Naive thymus-derived CD8-positive, alpha-beta T cell (primary cell): ENCODE measurements around the gene ZNF189. TPM values are rescaled to one million over a fixed set of nuclear protein-coding genes. Genes with fewer than 3 reads are reported as not detected.

Experiments used
- ATAC-seq, 2 donors: fragments of 150-1000 bp; cut with Tn5 transposase in 1 of 2; sonication (Bioruptor Pico), chemical (Tn5 transposase) in 1 of 2; 1 replicate in 1 of 2; 2 replicates in 1 of 2; pipeline ENCODE4 v1.10.0; 2021; ENCODE audit warnings: mild to moderate bottlenecking in 2 of 2, moderate library complexity in 2 of 2
- POLR2A ChIA-PET: fragments of 350-600 bp; sonication (Branson Sonifier 250); formaldehyde crosslinking; loops from one replicate; lab custom pipeline; 2021; ENCODE audit warnings: antibody characterized with exemption; lab: Charles Lee
- DNase-seq, 10 donors: peaks; one replicate each; pipeline versions ENCODE4 v3.0.0 to v3.0.0-alpha.2; 2020 to 2022
- H3K27ac Mint-ChIP-seq, 10 donors: one replicate each; pipeline ENCODE4 v1.8.0; 2020 to 2022; ENCODE audit warnings: mild to moderate bottlenecking in 10 of 10, mixed read lengths in 10 of 10, moderate library complexity in 4 of 10, inconsistent platforms in 1 of 10
- H3K27me3 Mint-ChIP-seq, 5 donors: one replicate each; pipeline ENCODE4 v1.8.0; 2021 to 2022; ENCODE audit warnings: mixed read lengths in 5 of 5
- H3K36me3 Mint-ChIP-seq, 3 donors: one replicate each; pipeline ENCODE4 v1.8.0; 2020 to 2022; ENCODE audit warnings: mixed read lengths in 3 of 3, mild to moderate bottlenecking in 2 of 3, inconsistent platforms in 1 of 3
- H3K4me1 Mint-ChIP-seq, 4 donors: one replicate each; pipeline ENCODE4 v1.8.0; 2021 to 2022; ENCODE audit warnings: mixed read lengths in 4 of 4
- H3K4me3 Mint-ChIP-seq, 10 donors: one replicate each; pipeline ENCODE4 v1.8.0; 2020 to 2022; ENCODE audit warnings: mild to moderate bottlenecking in 10 of 10, mixed read lengths in 10 of 10, moderate library complexity in 6 of 10, inconsistent platforms in 1 of 10
- H3K9me3 Mint-ChIP-seq, 9 donors: one replicate each; pipeline ENCODE4 v1.8.0; 2020 to 2022; ENCODE audit warnings: mixed read lengths in 9 of 9, mild to moderate bottlenecking in 3 of 9, inconsistent platforms in 1 of 9, moderate library complexity in 1 of 9
- polyA plus RNA-seq, 3 donors: library from polyadenylated mRNA; unstranded; fragments of 300-500 nt; fragmentation: Illumina TruSeq; gene quantifications; one replicate each; pipeline ENCODE4 v1.2.3, GENCODE V29; 2021
- total RNA-seq, 8 experiments: library from RNA in 2 of 8; stranded (reverse) in 2 of 8; gene quantifications; one replicate each; pipeline ENCODE4 v1.2.3 and lab custom pipeline; 2021 to 2026

The ZNF189 gene
- total and polyA plus RNA-seq, 5 experiments from 2014 or later: 1.4 to 26.3 (median 2.6) TPM

- H3K27me3 Mint-ChIP-seq: peaks cover 14 to 26% (median 15%) of the 10 kb centered on the region in 5 donors
- POLR2A ChIA-PET: no interaction called here
- peaks cover 0 to 17% (median 0%) of the 10 kb centered on the region in 9 donors for H3K9me3 Mint-ChIP-seq
- no peak for DNase-seq
- ATAC-seq: no peak
- peaks cover 0 to 11% (median 3%) of the 10 kb centered on the region in 3 donors for H3K36me3 Mint-ChIP-seq
- no peak overlapping the region for H3K4me3 Mint-ChIP-seq
- H3K27ac Mint-ChIP-seq: no peak overlapping the region
- H3K4me1 Mint-ChIP-seq: no peaks in the 10 kb centered on the region
Observed at GRCh38 chr9:101429736-101430135, 31.1 kb downstream of the ZNF189 start.

GRCh38 chr9:101432171-101432570 is 33.5 kb downstream of the ZNF189 start:
- POLR2A ChIA-PET: no interaction called here
- Mint-ChIP-seq H3K9me3 (peaks cover 0 to 2% (median 0%) of the 10 kb centered on the region in 9 donors), H3K27ac (no peak overlapping the region), H3K4me1 (no peaks in the 10 kb centered on the region), H3K27me3 (peaks cover 18 to 46% (median 19%) of the 10 kb centered on the region in 5 donors), H3K4me3 (no peak overlapping the region), H3K36me3 (peaks cover 0 to 6% (median 3%) of the 10 kb centered on the region in 3 donors)
- ATAC-seq: no peak
- no peak for DNase-seq

GRCh38 chr9:101432740-101433139 is 34.1 kb downstream of the ZNF189 start:
- POLR2A ChIA-PET: no interaction called here
- Mint-ChIP-seq H3K36me3 (peaks cover 0 to 6% (median 3%) of the 10 kb centered on the region in 3 donors), H3K27ac (no peak overlapping the region), H3K27me3 (peaks cover 20 to 52% (median 24%) of the 10 kb centered on the region in 5 donors), H3K4me3 (no peak overlapping the region), H3K9me3 (peaks cover 0 to 2% (median 0%) of the 10 kb centered on the region in 9 donors), H3K4me1 (no peaks in the 10 kb centered on the region)
- DNase-seq (no peak), ATAC-seq (no peak)

GRCh38 chr9:101433229-101433628 is 34.6 kb downstream of the ZNF189 start:
- Mint-ChIP-seq H3K27ac (no peak overlapping the region), H3K27me3 (peaks cover 20 to 53% (median 25%) of the 10 kb centered on the region in 5 donors), H3K4me1 (no peaks in the 10 kb centered on the region), H3K36me3 (peaks cover 0 to 2% (median 2%) of the 10 kb centered on the region in 3 donors), H3K4me3 (no peak overlapping the region), H3K9me3 (peaks cover 0 to 2% (median 0%) of the 10 kb centered on the region in 9 donors)
- no peak for DNase-seq
- no peak for ATAC-seq
- POLR2A ChIA-PET: no interaction called here

- no peak for DNase-seq
- no peak overlapping the region for H3K27ac Mint-ChIP-seq
- H3K9me3 Mint-ChIP-seq: no peaks in the 10 kb centered on the region
- H3K4me1 Mint-ChIP-seq: no peaks in the 10 kb centered on the region
- no peak overlapping the region for H3K4me3 Mint-ChIP-seq
- POLR2A ChIA-PET: no interaction called here
- ATAC-seq: no peak
- H3K27me3 Mint-ChIP-seq: peaks cover 18 to 47% (median 24%) of the 10 kb centered on the region in 5 donors
- H3K36me3 Mint-ChIP-seq: no peaks in the 10 kb centered on the region
Observed at GRCh38 chr9:101434998-101435397, 36.3 kb downstream of the ZNF189 start.

GRCh38 chr9:101435601-101436079 is 37.0 kb downstream of the ZNF189 start, which contains the start of gene ALDOB:
Gene ALDOB, minus strand, starts transcription at chr9:101435774. Its CDS starts 4,887 bp downstream, at chr9:101430887.
- POLR2A ChIA-PET: no interaction called here
- Mint-ChIP-seq H3K9me3 (no peaks in the 10 kb centered on the region), H3K27me3 (peaks cover 16 to 47% (median 25%) of the 10 kb centered on the region in 5 donors)

GRCh38 chr9:101437806-101438232 is 39.2 kb downstream of the ZNF189 start:
- Mint-ChIP-seq H3K4me3 (no peak overlapping the region), H3K27me3 (peaks cover 18 to 68% (median 31%) of the 10 kb centered on the region in 5 donors), H3K4me1 (no peaks in the 10 kb centered on the region), H3K9me3 (no peaks in the 10 kb centered on the region), H3K27ac (no peak overlapping the region), H3K36me3 (no peaks in the 10 kb centered on the region)
- ATAC-seq (no peak), DNase-seq (no peak)
- POLR2A ChIA-PET: interaction anchor here (0.6 kb wide), 1 partner anchor 779 kb away, joined by 3 read pairs; no protein-coding TSS in a partner anchor

More at GRCh38 chr9:101435601-101436079, 37.0 kb downstream of the ZNF189 start, which contains the start of gene ALDOB:
- no peak within 1 kb of the TSS for H3K4me3 Mint-ChIP-seq
- no peaks in the 10 kb centered on the region for H3K4me1 Mint-ChIP-seq
- no peak for ATAC-seq
- H3K36me3 Mint-ChIP-seq: no peaks in the 10 kb centered on the region
- DNase-seq: no peak
- no peak within 1 kb of the TSS for H3K27ac Mint-ChIP-seq

GRCh38 chr9:101438523-101438922 is 39.9 kb downstream of the ZNF189 start:
- Mint-ChIP-seq H3K9me3 (no peaks in the 10 kb centered on the region), H3K27ac (no peak overlapping the region), H3K27me3 (peaks cover 23 to 73% (median 36%) of the 10 kb centered on the region in 5 donors), H3K36me3 (no peaks in the 10 kb centered on the region), H3K4me3 (no peak overlapping the region), H3K4me1 (no peaks in the 10 kb centered on the region)
- DNase-seq: no peak
- POLR2A ChIA-PET: no interaction called here
- ATAC-seq: no peak

GRCh38 chr9:101440714-101441230 is 42.1 kb downstream of the ZNF189 start:
- H3K27ac Mint-ChIP-seq: no peak overlapping the region
- DNase-seq (no peak), ATAC-seq (no peak)
- POLR2A ChIA-PET: no interaction called here
- no peaks in the 10 kb centered on the region for H3K4me1 Mint-ChIP-seq
- H3K4me3 Mint-ChIP-seq: no peak overlapping the region
- H3K36me3 Mint-ChIP-seq: no peaks in the 10 kb centered on the region
- H3K9me3 Mint-ChIP-seq: no peaks in the 10 kb centered on the region
- H3K27me3 Mint-ChIP-seq: peaks cover 33 to 84% (median 49%) of the 10 kb centered on the region in 5 donors

GRCh38 chr9:101442318-101442717 is 43.7 kb downstream of the ZNF189 start:
- Mint-ChIP-seq H3K4me1 (no peaks in the 10 kb centered on the region), H3K9me3 (no peaks in the 10 kb centered on the region), H3K27ac (no peak overlapping the region), H3K4me3 (no peak overlapping the region), H3K27me3 (peaks cover 36 to 82% (median 54%) of the 10 kb centered on the region in 5 donors), H3K36me3 (no peaks in the 10 kb centered on the region)
- ATAC-seq (no peak), DNase-seq (no peak)
- POLR2A ChIA-PET: no interaction called here

- no peak for ATAC-seq
- no peak overlapping the region for H3K4me3 Mint-ChIP-seq
- peaks cover 32 to 78% (median 54%) of the 10 kb centered on the region in 5 donors for H3K27me3 Mint-ChIP-seq
- H3K9me3 Mint-ChIP-seq: no peaks in the 10 kb centered on the region
- no peaks in the 10 kb centered on the region for H3K36me3 Mint-ChIP-seq
- H3K27ac Mint-ChIP-seq: no peak overlapping the region
- POLR2A ChIA-PET: no interaction called here
- no peak for DNase-seq
- no peaks in the 10 kb centered on the region for H3K4me1 Mint-ChIP-seq
Observed at GRCh38 chr9:101442736-101443135, 44.1 kb downstream of the ZNF189 start.

GRCh38 chr9:101443364-101443771 is 44.7 kb downstream of the ZNF189 start:
- Mint-ChIP-seq H3K9me3 (no peaks in the 10 kb centered on the region), H3K4me3 (no peak overlapping the region), H3K4me1 (peaks cover 0 to 1% (median under 1%) of the 10 kb centered on the region in 4 donors), H3K27ac (no peak overlapping the region), H3K27me3 (peaks cover 32 to 80% (median 54%) of the 10 kb centered on the region in 5 donors), H3K36me3 (no peaks in the 10 kb centered on the region)
- ATAC-seq (no peak), DNase-seq (no peak)
- POLR2A ChIA-PET: no interaction called here

GRCh38 chr9:101445353-101446029 is 46.8 kb downstream of the ZNF189 start:
- Mint-ChIP-seq H3K4me3 (no peak overlapping the region), H3K27ac (no peak overlapping the region), H3K9me3 (no peaks in the 10 kb centered on the region), H3K27me3 (peaks cover 32 to 82% (median 56%) of the 10 kb centered on the region in 5 donors), H3K4me1 (peaks cover 5 to 14% (median 11%) of the 10 kb centered on the region in 4 donors), H3K36me3 (no peaks in the 10 kb centered on the region)
- POLR2A ChIA-PET: no interaction called here
- ATAC-seq: no peak
- no peak for DNase-seq
